OCI-M1 (cell line): Measurements from ENCODE around the gene PANK4.

ENCODE experiments used
- DNase-seq: peaks from one replicate; lab custom pipeline; 2025; lab: John Stamatoyannopoulos, UW

PANK4 gene

DNA sequence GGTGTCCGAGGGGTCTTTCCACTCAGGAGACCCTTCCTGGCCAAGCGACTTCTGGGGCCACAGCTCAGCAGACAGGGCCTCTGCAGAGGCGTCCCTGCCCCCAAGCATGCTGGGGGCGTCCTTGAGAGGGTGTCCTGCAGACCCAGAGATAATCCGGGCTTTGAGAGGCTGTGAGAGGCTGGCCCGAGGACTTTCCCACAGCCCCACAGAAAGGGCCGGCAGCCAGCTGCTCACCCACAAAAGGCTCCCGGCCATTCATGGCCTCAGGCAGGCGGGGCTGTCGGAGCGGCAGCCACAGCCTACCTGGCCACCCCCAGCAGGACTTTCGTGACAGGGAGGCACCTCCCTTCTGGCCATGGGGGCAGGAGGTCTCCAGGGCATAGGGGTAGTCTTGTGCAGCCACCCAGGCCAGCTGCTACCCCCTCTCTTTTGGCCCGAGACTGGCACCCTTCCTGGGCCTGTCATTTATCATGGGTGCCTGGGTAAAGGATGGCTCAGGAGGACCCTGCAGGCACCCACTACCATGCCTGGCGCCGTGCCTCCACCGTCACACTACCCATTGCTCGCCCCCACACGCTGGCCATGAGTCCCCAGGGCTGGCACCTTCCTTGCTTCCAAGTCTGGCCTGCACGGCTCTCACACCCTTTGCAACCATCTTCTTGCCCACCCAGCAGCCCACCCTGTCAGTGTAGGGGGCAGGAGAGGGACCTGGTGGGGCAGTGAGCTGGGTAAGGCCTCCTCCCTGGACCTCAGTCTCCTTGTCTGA is 18.7 kb upstream of the PANK4 start:
- DNase-seq = peak; percentile 22

DNA sequence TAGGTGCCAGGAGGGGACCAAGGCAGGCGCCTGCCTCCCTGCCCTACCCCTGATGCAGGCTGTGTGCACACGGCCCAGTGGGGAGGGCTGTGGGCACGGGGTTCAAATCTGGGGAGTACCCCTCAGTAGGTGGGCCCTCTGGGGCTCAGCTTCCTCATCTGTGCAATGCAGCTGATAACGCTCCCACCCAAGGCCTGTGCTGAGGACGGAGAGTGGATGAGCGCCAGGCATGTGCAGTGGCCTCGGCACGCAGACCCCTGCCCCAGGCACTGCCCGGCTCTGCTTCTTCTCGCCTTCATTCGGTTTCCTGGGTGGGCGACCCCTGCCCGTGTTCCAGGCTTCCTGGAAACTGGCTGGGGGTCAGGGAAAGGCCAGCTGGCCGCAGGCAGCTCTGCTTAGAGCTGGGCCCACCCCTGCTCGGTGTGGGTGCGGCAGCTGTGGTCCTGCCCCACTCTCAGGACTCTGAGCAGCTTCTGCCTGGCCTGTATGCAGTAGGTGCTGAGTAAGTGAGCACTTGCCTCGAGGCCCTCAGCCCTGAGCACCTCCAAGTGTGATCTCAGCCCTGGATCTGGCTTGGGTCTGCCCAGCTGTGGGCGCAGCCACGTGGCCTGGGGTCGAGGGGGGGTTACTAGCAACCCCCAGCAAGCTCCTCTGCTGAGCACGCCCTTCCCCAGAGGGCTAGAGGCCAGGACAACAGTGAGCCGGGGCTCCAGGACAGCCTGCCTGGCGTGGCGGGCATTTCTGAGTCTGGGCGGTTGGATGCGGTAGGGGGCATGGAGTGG is 17.9 kb upstream of the PANK4 start:
- no peak for DNase-seq

DNA sequence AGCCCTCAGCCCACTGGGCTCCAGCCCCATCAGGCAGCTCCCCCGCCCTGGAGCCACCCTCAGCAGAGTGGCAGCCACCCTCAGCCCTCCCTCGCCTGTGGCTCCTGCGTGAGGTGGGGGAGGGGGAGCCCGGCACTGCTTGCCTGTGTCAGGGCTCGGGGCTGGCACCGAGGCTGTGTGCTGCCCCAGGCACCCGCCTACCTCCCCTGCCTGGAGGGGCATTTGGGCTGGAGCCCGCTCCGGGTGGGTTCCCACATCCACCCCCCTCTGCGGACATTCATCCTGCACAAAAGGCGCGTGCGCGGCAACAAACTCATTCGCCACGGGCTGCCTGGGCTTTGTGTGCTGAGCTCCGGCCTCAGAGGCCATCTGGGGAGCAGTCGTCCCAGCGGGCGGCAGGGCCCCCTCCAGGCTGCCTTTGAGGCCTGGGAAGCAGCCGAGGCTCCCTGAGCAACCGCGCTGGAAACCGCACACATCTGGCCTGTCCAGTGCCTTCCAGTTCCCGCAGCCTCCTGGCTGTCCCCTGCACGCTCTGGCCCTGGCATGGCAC is 17.2 kb upstream of the PANK4 start:
- peak; percentile 34 for DNase-seq

DNA sequence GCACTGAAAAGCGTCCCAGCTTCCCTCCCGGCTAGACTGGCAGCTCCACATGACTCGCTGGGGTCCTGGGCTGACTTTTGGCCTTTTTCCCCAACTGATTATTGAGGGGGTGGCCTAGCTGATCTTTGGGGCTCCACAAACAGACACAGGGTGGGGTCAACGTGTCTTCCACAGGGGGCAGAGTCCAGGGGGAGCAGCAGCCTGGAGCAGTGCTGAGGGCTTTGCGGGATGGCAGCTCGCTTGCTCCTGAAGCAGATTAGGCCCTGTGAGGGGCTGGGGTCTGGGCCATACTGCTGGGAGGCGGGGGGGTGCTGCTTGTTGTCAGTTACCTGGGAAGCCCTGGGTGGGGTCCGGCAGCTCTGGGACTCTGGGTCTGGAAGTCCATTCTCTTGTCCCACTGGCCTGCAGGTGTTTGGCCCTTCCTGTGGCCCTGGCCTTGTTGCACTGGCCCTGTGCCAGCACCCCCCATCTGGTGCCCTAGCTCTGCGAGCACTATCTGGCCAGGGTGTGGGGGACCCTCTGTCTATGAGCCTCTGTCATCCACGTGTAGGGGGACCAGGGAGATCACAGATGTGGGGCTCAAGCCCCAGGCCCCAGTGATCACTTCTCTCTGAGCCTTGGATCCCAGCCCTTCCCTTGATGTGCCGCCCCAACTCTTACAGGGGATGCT is 16.0 kb upstream of the PANK4 start:
- DNase-seq = no peak

DNA sequence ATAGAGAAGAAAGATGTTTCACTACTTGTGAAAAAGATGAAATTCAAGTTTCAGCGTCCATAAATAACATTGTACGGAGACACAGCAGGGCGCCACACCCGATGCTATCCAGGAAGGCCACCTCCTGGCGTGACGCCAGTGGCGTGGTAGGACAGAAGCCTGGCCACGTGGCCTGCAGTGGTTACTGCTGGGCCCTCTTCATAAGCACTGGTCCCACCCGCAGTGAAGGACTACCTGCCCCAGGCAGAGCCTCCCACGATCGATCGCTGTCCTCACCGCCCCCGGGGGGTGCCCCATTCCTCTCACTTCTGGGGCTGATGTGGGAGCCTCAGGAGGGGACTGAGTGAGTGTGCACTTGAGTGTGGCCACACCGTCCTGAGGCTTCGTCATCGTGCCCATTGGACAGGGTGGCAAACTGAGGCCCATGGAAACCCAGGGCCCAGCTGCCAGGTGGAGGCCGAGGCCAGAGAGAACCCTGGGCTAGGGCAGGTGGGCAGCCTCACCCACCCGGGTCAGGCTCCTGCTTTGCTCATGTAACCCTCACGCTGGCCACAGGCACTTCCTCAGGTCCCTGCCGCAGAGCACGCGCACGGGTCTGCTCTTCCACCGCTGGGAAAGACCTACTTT is 15.3 kb upstream of the PANK4 start:
- DNase-seq = peak; percentile 37

DNA sequence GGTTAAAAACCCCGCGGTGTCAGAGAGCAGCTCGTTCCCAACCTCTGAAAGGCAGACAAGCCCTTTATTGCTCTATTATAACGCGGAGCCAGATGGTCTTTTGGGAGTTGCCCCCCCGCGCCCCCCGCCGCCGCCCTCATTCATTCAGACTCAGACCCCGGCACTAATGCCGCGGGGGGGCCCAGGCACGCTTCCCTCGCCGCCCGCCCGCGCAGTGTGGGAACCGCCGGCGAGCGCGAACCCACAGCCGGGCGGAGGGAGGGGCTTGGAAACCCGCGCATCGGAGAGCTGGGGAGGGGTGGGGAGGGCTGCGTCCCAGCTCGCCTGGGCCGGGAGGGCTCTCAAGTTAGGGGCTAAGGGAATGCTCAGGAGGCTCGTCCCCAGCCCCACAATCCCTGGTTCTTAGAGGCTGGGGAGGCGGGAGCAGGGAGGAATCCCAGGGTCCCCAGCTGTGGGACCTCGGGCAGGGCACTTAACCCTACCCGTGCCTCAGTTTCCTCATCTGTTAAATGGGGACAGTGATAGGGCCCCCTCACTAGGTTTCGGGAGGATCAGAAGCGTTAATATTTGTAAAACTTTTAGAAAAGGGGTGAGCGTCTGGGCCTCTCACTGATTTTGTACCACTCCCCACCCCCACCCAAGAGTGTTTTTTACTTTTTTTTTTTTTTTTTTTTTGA is 14.6 kb upstream of the PANK4 start:
- DNase-seq = no peak

DNA sequence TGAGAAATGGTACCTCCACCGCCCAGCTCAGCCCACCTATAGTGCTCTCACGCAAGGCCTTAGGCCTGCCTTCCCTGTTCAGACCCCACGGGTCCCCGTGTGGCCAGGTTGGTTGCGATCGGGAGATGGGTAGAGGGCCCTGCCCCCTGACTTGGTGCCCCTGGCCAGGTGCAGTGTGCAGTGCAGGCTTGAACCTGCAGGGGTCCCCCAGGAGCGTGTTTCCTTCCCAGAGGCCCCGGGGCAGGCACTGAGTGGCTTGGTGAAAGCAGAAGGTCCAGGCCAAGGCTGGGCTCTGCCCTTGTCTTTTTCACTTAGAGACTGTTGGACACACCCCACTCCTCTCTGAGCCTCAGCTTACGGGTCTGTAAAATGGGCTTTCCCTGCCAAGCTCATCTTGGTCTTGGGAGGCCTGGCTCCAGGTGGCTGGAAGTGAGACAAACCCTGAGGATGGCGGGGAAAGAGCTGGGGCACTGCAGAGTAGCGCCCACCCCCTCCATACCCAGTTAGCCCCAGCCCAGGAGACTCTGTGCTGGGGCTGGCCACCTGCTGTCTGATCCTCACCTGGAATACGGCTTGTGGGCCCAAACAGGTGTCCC is 13.0 kb upstream of the PANK4 start:
- DNase-seq = peak; percentile 33

DNA sequence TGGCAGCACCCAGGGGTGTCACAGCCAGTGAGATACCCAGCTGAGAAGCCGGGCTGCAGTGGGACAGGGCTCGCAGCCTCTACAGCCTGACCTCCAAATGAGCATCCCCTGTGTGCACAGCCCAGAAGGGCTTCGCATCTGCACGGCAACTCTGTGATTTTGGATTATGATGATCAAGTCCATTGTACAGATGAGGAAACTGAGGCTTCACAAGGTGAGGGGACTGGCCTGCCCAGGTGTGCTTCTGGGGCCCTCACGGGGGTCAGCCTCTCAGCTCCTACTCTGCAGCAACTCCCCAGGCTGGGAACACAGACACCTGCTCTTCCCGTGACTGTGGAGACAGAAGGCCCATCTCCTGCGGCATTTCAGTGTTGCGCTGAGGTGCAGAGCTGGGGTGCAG is 12.5 kb upstream of the PANK4 start:
- DNase-seq = no peak

DNA sequence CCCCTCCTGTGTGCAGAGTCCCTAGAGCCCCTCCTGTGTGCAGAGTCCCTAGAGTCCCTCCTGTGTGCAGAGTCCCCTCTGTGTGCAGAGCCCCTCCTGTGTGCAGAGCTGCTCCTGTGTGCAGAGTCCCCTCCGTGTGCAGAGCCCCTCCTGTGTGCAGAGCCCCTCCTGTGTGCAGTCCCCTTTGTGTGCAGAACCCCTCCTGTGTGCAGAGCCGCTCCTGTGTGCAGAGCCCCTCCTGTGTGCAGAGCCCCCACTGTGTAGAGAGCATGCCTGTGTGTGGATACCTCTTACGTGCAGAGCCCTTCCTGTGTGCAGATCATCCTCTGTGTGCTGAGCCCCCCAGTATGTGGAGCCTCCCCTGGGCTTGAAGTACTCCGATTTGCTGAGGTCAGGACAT is 12.0 kb upstream of the PANK4 start:
- no peak for DNase-seq

DNA sequence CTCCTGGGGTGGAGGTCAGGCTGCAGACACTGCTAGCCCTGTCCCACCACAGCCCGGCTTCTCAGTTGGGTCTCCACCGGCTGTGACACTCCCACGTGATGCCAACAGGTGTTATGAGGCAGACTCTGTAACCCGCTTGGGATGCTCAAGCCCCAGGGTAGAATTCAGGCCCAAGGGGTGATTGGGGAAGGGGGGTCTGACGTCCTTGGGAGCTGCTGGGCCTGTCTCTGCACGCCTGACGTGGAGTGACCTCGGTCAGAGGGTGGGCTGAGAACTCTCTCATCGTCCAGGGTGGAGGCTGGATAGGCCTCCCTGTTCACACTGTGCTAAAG is 11.4 kb upstream of the PANK4 start:
- no peak for DNase-seq

DNA sequence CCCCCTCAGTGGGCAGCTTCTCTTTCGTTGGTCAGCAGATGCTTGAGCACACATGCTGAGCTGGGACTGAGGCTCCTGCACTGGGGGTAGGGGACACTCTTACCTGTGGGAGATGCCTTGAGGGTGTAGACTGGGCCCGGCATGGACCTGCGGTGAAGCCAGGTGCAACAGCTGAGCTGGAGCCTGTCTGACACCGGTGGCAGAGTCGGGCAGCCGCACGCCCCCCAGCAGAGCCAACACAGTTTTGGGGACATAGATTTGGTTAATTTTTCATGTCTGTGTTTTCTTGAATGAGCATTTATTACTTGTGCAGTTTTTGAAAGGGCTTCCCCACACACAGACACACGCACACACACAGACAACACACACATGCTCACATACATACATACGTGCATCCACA is 9.6 kb upstream of the PANK4 start:
- DNase-seq = no peak

DNA sequence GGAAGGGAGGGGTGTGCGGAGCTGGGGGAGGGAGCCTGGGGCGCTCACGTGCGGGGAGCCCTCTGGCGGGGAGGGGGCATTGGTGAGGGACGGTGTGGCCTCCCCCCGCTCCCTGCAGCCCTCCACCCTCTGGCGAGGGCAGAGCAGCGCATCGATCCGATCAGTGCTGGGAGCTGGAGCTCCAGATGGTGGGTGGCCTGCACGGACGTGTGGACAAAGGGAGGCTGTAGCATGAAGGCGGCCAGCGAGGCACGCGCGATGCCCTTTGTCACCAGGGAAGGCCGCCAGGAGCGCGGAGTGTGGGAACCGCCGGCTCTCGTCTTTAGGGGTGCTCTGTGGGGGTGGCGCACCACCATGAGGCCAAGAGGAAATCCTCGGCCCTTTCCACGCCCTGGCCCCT is 9.1 kb upstream of the PANK4 start:
- no peak for DNase-seq

DNA sequence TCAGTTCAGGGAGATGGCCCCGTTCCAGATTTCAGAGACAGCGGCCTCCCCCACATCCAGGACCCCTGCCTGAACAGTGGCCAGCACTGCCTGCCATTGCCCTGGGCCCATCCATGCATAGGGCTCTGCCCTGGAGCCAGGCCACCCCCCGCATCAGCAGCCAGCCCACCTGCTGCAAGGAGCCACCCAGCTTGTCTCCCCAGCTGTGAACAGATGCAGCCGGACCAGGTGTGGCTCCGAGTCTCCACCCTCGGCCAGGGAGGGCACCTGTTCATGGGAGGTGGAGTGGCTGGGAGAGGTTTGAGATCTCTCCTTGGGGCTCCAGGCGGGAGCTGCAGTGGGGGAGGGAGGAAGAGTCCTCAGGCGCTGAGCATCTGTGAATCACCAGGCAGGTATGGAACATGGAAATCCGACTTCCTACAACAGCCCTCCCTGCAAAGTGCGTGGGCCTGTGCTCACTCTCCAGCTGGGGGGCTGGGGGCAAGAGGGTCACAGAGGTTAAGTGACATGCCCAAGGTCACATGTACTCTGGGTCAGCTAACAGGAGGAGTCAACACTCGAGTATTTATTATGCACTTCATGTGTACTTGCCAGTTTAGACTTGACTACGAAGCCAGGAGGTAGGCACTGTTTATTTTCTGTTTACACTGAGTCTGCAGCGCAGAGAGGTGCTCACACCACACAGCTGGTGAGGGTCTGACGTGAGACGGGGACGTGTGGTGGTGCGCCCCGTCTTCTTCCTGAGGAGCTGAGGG is 8.5 kb upstream of the PANK4 start:
- DNase-seq = no peak

DNA sequence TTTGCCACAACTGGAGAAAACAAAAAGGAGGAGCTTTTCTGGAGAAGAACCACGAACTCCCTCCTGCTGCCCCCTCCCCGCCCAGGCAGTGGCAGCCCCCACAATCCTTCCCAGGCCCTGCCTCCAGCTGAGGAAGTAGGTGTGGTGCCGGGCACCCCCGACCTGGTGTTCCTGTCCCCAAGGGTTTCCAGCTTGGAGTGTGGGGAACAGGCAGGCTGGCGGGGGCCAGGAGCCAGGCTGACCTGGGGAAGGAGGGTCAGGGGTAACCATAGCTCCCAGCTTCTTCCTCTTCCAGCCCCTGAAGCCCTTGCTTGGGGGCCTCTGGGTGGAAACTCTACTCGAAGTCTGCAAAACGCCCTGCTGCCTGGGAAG is 7.9 kb upstream of the PANK4 start:
- DNase-seq = no peak

DNA sequence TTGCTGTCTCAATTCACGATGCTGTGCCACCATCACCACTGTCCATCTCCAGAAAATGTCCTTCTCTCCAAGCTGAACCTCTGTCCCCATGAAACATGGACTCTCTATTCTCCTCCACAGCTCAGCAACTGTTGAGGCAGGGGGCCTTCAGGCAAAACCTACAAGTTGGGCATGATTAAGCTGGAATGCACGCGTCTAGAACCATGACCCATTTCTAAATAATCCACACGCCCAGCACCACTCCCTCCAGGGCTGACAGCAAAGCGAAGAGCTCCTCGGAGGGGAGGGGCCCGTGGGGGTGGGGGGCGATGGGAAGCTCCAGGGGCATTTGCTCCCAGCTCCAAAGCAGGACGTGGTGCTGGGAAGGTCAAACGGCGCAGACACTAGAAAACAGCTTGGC is 7.0 kb upstream of the PANK4 start:
- no peak for DNase-seq

DNA sequence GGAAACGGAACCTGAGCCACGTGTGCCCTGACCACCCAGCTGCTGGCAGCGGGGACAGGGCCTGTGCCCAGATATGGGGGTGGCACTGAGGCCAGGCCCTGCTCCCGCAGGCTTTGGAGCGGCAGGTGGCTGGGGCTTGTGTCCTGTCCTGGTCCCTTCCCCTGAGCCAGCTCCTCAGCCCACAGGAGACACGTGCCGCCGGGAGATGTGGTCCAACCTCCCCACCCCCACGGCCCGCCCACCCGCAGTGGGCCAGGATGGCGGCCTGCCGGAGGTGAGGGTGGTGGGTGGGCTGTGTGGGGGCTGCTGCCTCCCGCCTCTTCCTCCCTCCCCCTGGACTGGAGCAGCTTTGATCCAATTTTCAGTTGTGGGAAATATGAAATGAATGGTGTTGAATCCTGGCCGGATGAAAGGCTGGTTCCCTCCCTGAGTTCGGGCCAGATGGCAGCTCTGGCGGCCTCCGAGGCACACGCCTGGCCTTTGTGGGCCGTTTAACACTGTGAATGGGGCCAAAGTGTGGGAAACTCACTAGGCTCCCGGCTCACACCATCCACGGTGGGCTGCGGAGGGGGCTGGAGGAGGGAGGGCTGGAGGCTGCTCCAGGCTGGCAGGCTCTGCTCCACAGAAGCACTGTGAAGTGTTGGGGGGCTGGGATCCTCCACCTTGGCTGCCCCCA is 6.2 kb upstream of the PANK4 start:
- no peak for DNase-seq

DNA sequence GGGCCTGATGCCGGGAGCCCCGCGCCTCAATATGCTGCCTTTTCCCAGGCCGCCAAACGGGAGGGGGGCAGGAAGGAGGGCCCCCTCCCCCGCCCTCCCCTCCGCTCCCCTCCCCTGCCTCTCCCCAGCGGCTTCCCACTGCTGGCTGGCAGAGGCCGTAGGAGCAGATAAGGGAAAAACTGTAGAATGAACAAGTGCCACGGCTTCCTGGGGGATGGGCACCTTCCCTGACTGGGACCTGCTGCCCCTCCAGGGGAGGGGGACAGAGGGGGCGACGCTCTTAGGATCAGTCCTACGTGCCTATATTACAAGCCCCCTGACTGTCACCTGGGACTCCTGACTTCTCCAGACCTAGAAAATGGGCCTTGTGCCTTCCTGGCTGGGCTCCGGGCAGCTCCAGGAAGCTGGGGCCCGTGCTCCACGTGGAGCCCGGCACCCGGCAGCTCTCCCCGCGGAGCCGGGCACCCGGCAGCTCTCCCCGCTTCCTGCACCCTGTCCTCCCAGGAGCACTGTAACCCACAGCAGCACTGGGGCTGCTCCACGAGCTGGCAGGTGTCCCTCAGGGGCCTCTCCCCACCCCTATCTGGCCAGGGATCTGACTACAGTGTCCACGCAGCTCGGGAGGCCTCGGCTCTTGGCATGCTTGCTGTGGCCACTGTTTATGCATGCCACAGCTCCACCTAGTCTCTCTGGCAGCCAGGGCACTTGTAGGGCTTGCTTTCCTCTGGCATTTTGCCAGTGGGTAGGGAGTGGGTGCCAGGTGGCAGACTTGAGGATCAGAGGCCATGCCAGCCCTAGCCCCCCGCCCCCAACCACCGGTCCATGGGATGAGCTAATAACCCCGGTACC is 4.3 kb upstream of the PANK4 start:
- peak; percentile 60 for DNase-seq

DNA sequence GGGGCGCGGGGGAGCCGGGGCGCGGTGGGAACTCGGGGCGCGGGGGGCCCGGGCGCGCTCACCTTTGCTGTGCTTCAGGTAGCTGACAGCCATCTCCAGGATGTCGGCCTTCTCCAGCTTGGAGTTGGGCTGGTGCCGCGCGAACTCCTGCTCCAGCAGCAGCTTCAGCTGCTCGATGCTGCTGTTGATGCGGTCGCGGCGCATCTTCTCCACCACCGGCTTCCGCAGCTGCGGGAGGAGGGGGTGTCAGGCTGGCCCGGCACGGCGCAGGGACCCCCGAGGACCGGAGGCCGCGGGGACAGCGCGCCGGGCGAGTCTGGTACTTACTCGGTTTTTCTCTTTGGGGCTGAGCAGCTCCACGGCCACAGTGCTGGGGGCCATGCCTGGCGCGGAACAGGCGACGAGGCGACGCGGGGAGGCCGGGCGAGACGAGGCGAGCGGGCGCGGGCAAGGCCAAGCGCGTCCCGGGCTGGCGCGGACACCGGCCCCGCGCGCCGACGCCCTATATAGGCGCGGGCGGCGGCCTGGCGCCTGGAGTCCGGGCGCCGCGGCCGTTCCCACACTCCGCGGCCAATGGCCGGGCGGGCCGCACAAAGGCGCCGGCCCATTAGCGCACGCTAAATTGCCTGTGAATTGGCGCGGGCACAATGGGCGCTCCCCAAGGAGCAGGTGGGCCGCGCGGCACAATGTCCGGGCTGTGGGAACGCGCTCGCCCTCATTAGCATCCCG is 3.6 kb upstream of the PANK4 start, which contains the start of gene HES5:
HES5 (minus strand) TSS at position 480 of the 729 bp plus-strand sequence; CDS start at position 381, 99 bp downstream.
- DNase-seq = peak; percentile 60
